OCI-LY7 (cell line): ENCODE measurements around the gene CAPN10.

Source experiments
- CTCF ChIP-seq: fragments of 200-600 bp; sonication (generic); conservative IDR thresholded peaks from 2 replicates; pipeline ENCODE4 v1.5.1; 2014; ENCODE audit warnings: mild to moderate bottlenecking, antibody characterized with exemption, low read length, moderate library complexity, mixed read lengths
- EZH2phosphoT487 ChIP-seq: fragments of 200-600 bp; sonication (generic); IDR thresholded peaks from 2 replicates; pipeline ENCODE4 v1.6.1; 2018; ENCODE audit warnings: low read depth, borderline replicate concordance, mild to moderate bottlenecking, mixed run types, antibody characterized with exemption, low read length, moderate library complexity, mixed read lengths

DNA sequence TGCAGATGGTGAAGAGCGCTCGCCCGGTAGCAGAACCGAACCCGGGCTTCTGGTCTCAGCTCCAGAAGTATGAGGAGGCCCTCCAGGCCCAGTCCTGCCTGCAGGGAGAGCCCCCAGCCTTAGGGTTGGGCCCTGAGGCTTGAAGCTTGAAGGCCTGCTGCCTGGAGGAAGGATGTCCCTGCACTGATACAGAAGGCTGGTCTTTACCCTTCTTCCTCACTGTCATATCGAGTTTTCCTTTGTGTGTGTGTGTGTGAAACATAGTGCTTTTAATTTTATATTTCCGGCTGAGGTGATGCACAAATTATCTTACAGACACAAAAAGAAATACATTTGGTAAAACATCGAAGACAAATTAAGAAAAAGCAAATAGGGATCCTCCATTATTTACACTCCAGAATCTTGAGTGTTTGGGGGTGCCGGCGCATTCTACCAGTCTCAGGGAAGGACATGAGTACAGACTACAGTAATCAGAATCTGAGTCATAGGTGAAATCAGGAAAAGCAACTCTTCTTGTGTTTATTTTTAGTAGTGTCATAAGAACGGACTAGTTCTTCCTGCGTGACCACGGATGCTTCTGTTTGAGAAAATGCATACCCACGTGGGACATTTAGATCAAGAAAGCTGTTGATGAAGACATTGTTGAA is 25.1 kb upstream of the CAPN10 start:
- TF ChIP-seq CTCF = 0 out of 2 replicates have a peak, but pooled peaks have one; percentile 23
- no peak for TF ChIP-seq EZH2phosphoT487
